HL-60 (cell line): ENCODE data around the gene PSMA8.

Experiments
- POLR2AphosphoS5 ChIP-seq: IDR thresholded peaks from 2 replicates; pipeline ENCODE4 v1.6.1; 2012; ENCODE audit warnings: low read depth
- TF ChIP-seq, protein P1 (sequence below): IDR thresholded peaks from one replicate; pipeline ENCODE4 v1.5.1; 2011; ENCODE audit warnings: low read length, control low read depth, inconsistent platforms; ENCODE audit not compliant: insufficient read depth
- TF ChIP-seq, protein P2 (sequence below): IDR thresholded peaks from 2 replicates; pipeline ENCODE4 v1.6.1; 2012; ENCODE audit warnings: low read depth; ENCODE audit not compliant: insufficient replicate concordance

DNA sequence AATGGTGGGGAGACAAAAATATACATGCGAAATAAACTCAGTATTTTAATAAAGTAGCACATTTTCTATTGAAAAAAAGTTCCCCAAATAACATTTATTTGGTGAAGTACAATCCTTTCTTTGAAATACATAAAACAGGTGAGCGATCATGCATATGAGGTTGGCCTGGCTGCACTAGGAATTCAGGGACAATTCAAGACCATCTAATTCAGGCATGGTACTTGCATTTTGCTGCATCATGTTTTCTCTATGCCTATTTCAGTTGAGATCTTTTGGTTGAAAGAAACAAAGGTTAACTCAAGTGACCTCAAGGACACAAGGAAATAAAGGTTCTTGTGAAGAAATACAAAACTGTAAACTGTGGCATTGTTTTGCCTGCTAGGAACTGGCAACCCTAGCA, 72.8 kb downstream of the PSMA8 start:
- TF ChIP-seq, protein P1, sequence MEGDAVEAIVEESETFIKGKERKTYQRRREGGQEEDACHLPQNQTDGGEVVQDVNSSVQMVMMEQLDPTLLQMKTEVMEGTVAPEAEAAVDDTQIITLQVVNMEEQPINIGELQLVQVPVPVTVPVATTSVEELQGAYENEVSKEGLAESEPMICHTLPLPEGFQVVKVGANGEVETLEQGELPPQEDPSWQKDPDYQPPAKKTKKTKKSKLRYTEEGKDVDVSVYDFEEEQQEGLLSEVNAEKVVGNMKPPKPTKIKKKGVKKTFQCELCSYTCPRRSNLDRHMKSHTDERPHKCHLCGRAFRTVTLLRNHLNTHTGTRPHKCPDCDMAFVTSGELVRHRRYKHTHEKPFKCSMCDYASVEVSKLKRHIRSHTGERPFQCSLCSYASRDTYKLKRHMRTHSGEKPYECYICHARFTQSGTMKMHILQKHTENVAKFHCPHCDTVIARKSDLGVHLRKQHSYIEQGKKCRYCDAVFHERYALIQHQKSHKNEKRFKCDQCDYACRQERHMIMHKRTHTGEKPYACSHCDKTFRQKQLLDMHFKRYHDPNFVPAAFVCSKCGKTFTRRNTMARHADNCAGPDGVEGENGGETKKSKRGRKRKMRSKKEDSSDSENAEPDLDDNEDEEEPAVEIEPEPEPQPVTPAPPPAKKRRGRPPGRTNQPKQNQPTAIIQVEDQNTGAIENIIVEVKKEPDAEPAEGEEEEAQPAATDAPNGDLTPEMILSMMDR: no peak
- TF ChIP-seq POLR2AphosphoS5: no peak
- TF ChIP-seq, protein P2, sequence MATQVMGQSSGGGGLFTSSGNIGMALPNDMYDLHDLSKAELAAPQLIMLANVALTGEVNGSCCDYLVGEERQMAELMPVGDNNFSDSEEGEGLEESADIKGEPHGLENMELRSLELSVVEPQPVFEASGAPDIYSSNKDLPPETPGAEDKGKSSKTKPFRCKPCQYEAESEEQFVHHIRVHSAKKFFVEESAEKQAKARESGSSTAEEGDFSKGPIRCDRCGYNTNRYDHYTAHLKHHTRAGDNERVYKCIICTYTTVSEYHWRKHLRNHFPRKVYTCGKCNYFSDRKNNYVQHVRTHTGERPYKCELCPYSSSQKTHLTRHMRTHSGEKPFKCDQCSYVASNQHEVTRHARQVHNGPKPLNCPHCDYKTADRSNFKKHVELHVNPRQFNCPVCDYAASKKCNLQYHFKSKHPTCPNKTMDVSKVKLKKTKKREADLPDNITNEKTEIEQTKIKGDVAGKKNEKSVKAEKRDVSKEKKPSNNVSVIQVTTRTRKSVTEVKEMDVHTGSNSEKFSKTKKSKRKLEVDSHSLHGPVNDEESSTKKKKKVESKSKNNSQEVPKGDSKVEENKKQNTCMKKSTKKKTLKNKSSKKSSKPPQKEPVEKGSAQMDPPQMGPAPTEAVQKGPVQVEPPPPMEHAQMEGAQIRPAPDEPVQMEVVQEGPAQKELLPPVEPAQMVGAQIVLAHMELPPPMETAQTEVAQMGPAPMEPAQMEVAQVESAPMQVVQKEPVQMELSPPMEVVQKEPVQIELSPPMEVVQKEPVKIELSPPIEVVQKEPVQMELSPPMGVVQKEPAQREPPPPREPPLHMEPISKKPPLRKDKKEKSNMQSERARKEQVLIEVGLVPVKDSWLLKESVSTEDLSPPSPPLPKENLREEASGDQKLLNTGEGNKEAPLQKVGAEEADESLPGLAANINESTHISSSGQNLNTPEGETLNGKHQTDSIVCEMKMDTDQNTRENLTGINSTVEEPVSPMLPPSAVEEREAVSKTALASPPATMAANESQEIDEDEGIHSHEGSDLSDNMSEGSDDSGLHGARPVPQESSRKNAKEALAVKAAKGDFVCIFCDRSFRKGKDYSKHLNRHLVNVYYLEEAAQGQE: no peak
